ENCODE results near the gene UTP4.
A peak's percentile ranks its signal among the peaks of the same experiment; 100 is the strongest.

DNA sequence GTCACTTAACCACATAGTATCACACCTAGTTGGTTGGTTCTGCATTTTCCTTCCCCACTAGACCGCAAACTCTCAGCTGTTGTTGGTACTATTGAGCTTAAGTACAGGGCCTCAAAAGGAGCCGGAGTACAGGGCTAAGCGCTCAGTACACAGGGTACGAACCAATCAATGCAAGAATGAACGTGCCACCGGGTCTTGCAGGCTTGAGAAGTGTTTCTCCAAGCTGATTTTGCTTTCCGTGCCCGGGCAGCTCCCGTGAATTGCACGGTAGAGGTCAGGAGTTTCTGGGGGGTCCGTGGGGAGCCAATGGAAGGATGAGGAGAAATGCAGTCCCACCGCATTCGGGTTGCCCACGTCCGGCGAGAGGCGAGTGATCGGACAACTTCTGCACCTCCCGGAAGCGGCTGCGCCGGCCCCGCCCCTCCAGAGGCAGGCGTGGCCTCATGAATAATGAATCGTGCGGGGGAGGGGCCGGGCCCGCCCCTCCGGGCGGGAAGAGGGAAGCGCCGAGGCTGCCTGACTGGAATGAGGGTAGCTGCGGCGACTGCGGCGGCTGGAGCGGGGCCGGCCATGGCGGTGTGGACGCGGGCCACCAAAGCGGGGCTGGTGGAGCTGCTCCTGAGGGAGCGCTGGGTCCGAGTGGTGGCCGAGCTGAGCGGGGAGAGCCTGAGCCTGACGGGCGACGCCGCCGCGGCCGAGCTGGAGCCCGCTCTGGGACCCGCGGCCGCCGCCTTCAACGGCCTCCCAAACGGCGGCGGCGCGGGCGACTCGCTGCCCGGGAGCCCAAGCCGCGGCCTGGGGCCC lies 54.4 kb downstream of the UTP4 start, which contains the start of gene SNTB2:
- TF ChIP-seq, protein P1, sequence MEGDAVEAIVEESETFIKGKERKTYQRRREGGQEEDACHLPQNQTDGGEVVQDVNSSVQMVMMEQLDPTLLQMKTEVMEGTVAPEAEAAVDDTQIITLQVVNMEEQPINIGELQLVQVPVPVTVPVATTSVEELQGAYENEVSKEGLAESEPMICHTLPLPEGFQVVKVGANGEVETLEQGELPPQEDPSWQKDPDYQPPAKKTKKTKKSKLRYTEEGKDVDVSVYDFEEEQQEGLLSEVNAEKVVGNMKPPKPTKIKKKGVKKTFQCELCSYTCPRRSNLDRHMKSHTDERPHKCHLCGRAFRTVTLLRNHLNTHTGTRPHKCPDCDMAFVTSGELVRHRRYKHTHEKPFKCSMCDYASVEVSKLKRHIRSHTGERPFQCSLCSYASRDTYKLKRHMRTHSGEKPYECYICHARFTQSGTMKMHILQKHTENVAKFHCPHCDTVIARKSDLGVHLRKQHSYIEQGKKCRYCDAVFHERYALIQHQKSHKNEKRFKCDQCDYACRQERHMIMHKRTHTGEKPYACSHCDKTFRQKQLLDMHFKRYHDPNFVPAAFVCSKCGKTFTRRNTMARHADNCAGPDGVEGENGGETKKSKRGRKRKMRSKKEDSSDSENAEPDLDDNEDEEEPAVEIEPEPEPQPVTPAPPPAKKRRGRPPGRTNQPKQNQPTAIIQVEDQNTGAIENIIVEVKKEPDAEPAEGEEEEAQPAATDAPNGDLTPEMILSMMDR (IDR thresholded peaks at IDR 0.05): no peak
- peak; percentile 92 for TF ChIP-seq POLR2A (IDR thresholded peaks at IDR 0.05)
